Measurements from ENCODE around the gene DPM1.

DPM1 gene

DNA sequence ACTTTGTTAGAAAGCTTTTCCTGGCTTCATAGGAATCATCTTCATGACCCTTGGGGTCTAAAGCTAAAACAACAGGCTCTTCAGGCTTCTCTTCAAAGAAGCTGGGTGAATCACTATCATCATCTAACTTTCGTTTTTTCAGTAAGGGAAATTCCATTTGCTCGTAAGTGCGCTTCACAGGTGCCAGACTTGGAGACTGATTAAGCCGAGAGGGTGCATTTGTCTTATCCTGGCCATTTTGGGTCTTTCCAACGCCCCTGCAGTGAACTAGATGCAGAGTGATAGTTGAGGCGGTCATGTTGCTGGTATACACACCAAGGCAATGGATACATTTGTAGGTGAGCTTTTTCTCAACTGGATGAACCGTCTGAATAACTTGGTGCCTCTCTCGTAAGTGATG lies 65.9 kb downstream of the DPM1 start:
- DNase-seq = no peak

DNA sequence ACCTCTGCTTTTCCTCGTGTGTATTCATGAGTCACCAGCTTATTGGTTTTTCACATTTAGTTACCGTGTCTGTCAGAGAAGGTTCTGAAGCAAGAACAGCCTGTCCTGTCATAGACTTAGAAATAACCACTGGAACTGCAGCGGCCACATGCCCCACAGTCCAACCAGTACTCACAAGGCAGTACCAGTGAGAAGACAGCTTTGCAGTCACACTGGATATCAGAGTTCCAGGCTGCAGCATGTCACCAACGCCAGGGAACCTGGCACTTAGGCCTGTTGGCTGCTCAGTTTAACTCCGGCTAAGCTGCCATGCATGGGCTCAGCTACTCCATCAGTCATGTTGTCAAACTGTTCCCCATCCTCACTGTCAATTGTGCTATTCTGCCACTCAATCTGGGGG lies 67.2 kb downstream of the DPM1 start:
- DNase-seq = no peak

DNA sequence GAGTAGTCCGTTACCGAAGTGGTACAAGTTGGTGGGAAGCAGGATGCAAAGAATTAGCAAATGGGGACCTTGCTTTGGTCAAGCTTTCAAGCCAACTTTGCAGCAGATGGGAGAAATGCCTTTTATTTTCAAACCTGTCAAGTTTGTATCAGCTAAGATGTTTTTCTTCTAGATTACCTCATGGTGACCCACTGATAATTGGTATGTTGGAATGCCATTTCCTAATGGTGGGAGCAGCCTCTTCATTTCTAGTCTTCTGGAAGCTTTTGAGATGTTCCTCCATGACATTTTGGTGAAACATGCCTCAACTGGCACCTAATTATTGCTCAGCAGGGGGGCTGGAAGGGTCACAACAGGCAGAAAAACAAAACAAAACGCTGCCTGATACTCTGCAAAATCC lies 70.8 kb downstream of the DPM1 start:
- no peak for DNase-seq

DNA sequence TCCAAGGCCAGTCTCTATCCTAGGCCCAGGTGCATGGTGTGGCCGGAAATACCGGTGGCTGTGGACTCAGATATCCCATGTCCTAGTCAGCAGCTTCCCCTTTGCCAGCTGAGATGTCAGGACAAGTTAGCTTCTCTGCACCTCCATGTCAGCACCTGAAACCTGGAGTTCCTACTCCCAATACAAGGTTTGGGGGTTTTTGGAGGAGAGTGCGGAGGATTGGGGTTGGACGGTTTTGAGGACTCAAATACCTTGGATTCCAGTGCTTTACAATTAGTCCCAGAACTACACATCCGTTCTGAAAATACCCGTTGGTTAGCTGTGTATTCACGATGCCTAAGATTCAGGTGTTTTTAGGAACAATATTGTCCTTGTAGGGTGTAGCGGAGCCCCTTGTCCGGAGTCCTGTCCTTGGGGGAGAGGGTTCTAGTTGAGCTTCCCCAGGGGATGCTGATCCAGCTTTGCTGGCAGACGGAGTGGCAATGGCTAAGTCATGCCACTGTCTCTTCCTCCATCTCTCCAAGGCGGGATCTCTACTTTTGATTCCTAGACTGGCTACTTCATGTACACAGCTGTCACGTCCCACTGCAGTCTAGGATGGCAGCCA lies 72.0 kb downstream of the DPM1 start:
- no peak for DNase-seq

DNA sequence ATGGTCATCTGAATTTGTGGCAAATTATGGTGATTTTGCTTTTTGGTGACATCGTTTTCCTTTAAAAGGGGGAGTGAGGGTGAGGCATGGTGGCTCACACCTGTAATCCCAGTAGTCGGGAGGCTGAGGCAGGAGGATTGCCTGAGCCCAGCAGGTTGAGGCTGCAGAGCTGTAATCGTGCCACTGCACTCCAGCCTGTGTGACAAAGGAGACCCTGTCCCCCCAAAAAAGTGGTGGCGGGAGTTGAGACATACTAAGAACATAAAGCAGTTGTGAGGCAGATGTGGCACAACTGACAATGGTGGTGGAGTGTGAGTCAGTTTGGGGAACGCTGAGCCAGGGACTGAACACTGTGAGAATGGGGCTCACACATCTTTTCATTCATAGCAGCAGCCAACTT lies 72.6 kb downstream of the DPM1 start:
- no peak for DNase-seq

DNA sequence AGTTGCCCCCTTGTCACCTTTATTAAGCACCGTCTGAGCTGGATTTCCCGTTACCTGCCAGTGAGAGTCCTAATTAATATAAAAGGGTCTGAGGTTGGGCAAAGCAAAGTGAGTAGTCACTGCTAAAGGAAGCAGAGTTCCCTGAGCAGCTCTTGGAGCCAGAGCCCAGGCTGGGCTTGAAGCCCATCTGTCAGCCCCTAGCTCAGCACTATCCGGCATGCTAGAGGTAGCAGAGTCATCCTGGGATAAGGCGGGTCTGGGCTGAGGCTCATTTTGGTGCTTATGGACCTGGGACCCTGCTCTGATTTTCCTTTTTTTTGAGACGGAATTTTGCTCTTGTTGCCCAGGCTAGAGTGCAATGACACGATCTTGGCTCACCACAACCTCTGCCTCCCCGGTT lies 73.3 kb downstream of the DPM1 start:
- no peak for DNase-seq
